Large intestine (tissue), 3 donors: ENCODE data around the gene CD274. TPM values are rescaled to one million over a fixed set of nuclear protein-coding genes. Genes with fewer than 3 reads are reported as not detected.

Experiments
- DNase-seq, 2 donors: peaks; one replicate each; pipeline versions ENCODE4 v3.0.0 to v3.0.0-alpha.2; 2013
- H3K27ac ChIP-seq: one replicate; pipeline ENCODE4 v1.5.1; 2013; ENCODE audit warnings: low read length
- H3K27me3 ChIP-seq: 2 replicates; pipeline ENCODE4 v1.6.1; 2013; ENCODE audit warnings: low read length; ENCODE audit not compliant: control insufficient read depth, insufficient read depth
- H3K36me3 ChIP-seq: 2 replicates; pipeline ENCODE4 v1.6.1; 2013; ENCODE audit warnings: low read length; ENCODE audit not compliant: control insufficient read depth, insufficient read depth
- H3K4me1 ChIP-seq: one replicate; pipeline ENCODE4 v1.6.1; 2013; ENCODE audit warnings: low read length; ENCODE audit not compliant: control insufficient read depth, insufficient read depth
- H3K4me3 ChIP-seq: one replicate; pipeline ENCODE4 v1.5.1; 2013; ENCODE audit warnings: low read length
- H3K9me3 ChIP-seq: one replicate; pipeline ENCODE4 v1.6.1; 2013; ENCODE audit warnings: mild to moderate bottlenecking, low read depth, low read length, moderate library complexity; ENCODE audit not compliant: control insufficient read depth
- WGBS: methylation state at CpG from one replicate; pipeline ENCODE4 v1.1.5; 2013; ENCODE audit warnings: low lambda C conversion rate; ENCODE audit not compliant: insufficient coverage; 5-methylcytosine and 5-hydroxymethylcytosine counted together
- polyA plus RNA-seq: library from polyadenylated mRNA; unstranded; fragments of 120-200 nt; gene quantifications from one replicate; pipeline ENCODE4 v1.2.1, GENCODE V29; 2013

The CD274 gene
- polyA plus RNA-seq, 1 donor = 1.6 TPM

- peaks cover 2% of the 10 kb centered on the region for H3K4me1 ChIP-seq
- no peaks in the 10 kb centered on the region for H3K36me3 ChIP-seq
- H3K9me3 ChIP-seq = no peaks in the 10 kb centered on the region
- H3K27me3 ChIP-seq = no peaks in the 10 kb centered on the region
- H3K27ac ChIP-seq = no peak overlapping the region
- no peak overlapping the region for H3K4me3 ChIP-seq
- no peak for DNase-seq
- WGBS = 80% methylated on average over 1 of the region's 3 CpGs
These were observed 3.0 kb upstream of the CD274 start for GRCh38 chr9:5447337-5447736.

DNA sequence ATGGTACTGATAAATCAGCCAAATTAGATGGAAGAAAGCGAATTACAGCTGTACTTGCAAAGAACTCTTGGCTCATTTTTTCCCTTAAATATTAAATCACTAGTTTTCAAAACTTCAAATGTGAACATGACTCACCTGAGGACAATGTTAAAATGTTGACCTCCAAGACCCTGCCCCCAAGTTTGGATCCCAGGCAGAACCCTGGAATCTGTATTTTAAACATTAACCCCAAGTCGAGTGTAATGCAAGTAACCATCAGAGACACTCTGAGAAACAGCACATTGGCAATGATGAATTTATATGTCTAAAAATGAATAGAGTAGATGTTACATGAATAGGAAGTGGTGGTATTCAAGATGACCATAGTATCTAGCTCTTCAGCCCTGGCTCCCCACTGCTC is 2.3 kb upstream of the CD274 start:
- H3K27me3 ChIP-seq = no peaks in the 10 kb centered on the region
- no peaks in the 10 kb centered on the region for H3K36me3 ChIP-seq
- 100% methylated on average over 1 of the region's 2 CpGs for WGBS
- H3K27ac ChIP-seq = no peak overlapping the region
- no peaks in the 10 kb centered on the region for H3K9me3 ChIP-seq
- no peak overlapping the region for H3K4me3 ChIP-seq
- no peak for DNase-seq
- H3K4me1 ChIP-seq = peaks cover 2% of the 10 kb centered on the region

- H3K27ac ChIP-seq = no peak overlapping the region
- no peaks in the 10 kb centered on the region for H3K27me3 ChIP-seq
- no peaks in the 10 kb centered on the region for H3K9me3 ChIP-seq
- H3K36me3 ChIP-seq = no peaks in the 10 kb centered on the region
- no peak for DNase-seq
- H3K4me3 ChIP-seq = no peak overlapping the region
- no CpG with 5 or more reads among the region's 5 CpGs for WGBS
- peaks cover 2% of the 10 kb centered on the region for H3K4me1 ChIP-seq
These were observed 1.6 kb upstream of the CD274 start for GRCh38 chr9:5448461-5449435.

DNA sequence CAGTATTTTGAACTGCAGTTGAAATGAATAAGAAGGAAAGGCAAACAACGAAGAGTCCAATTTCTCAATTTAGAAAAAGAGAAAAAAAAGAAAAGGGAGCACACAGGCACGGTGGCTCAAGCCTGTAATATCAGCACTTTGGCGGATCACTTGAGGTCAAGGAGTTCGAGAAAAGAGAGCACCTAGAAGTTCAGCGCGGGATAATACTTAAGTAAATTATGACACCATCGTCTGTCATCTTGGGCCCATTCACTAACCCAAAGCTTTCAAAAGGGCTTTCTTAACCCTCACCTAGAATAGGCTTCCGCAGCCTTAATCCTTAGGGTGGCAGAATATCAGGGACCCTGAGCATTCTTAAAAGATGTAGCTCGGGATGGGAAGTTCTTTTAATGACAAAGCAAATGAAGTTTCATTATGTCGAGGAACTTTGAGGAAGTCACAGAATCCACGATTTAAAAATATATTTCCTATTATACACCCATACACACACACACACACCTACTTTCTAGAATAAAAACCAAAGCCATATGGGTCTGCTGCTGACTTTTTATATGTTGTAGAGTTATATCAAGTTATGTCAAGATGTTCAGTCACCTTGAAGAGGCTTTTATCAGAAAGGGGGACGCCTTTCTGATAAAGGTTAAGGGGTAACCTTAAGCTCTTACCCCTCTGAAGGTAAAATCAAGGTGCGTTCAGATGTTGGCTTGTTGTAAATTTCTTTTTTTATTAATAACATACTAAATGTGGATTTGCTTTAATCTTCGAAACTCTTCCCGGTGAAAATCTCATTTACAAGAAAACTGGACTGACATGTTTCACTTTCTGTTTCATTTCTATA is 602 bp upstream of the CD274 start:
- Histone ChIP-seq H3K36me3 (no peaks in the 10 kb centered on the region), H3K4me1 (peaks cover 2% of the 10 kb centered on the region), H3K9me3 (no peaks in the 10 kb centered on the region), H3K4me3 (peak overlapping the region; percentile 62), H3K27ac (peak overlapping the region; percentile 88), H3K27me3 (no peaks in the 10 kb centered on the region)
- WGBS = 27% methylated on average over 4 of the region's 15 CpGs
- peak in 1 of 2 donors; percentile 11 for DNase-seq

- WGBS = no CpG with 5 or more reads among the region's 1 CpG
- Histone ChIP-seq H3K9me3 (no peaks in the 10 kb centered on the region), H3K27me3 (no peaks in the 10 kb centered on the region), H3K4me1 (peaks cover 2% of the 10 kb centered on the region), H3K36me3 (no peaks in the 10 kb centered on the region), H3K4me3 (no peak overlapping the region), H3K27ac (no peak overlapping the region)
- DNase-seq = no peak
These were observed 1.9 kb downstream of the CD274 start for GRCh38 chr9:5452286-5452609.

DNA sequence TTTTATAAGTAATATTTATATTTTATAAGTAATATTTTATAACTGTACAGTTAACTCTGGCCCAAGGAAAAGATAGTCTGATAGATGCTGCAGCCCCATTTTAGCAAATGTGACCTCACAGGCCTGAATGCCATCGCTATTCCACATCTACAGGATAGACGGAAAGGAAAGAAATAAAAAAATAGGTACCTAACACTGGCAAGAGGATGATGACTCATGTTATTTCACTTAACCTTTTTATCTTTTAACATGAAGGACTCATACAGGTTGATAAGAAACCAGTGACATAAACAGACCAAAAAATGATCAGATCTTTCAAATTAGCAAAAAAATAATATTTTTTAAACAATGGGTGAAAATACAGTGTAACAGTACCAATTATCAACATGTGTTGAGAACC is 2.7 kb downstream of the CD274 start:
- no peak for DNase-seq
- Histone ChIP-seq H3K4me1 (peaks cover 2% of the 10 kb centered on the region), H3K9me3 (no peaks in the 10 kb centered on the region), H3K27me3 (no peaks in the 10 kb centered on the region), H3K36me3 (no peaks in the 10 kb centered on the region), H3K4me3 (no peak overlapping the region), H3K27ac (no peak overlapping the region)
- no CpG with 5 or more reads among the region's 2 CpGs for WGBS

GRCh38 chr9:5453673-5454072 is 3.3 kb downstream of the CD274 start:
- Histone ChIP-seq H3K27ac (no peak overlapping the region), H3K27me3 (no peaks in the 10 kb centered on the region), H3K36me3 (no peaks in the 10 kb centered on the region), H3K4me3 (no peak overlapping the region), H3K9me3 (no peaks in the 10 kb centered on the region), H3K4me1 (peaks cover 2% of the 10 kb centered on the region)
- no peak for DNase-seq
- 71% methylated on average over 1 of the region's 2 CpGs for WGBS

DNA sequence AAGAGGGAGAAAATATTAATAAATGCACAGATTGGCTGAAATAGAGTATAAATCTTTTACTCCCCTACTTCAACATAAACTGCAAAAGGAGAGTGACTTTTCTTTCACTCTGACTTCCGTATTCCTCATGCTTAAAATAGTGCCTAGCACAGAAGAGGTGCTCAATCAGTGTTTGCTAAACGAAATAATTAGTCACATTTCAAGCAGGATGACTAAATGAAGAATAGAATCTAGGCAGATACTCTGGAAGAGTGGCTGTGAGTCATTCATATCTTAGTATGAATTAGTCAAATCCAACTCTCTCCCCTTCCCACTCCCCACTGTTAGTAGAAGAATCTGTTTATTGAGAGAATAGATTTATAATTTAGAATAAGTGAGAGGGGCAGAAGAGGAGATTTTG is 4.8 kb downstream of the CD274 start:
- WGBS = 100% methylated on average over 1 of the region's 2 CpGs
- Histone ChIP-seq H3K9me3 (no peaks in the 10 kb centered on the region), H3K36me3 (no peaks in the 10 kb centered on the region), H3K4me1 (peaks cover 2% of the 10 kb centered on the region), H3K27ac (no peak overlapping the region), H3K4me3 (no peak overlapping the region), H3K27me3 (no peaks in the 10 kb centered on the region)
- DNase-seq = no peak

DNA sequence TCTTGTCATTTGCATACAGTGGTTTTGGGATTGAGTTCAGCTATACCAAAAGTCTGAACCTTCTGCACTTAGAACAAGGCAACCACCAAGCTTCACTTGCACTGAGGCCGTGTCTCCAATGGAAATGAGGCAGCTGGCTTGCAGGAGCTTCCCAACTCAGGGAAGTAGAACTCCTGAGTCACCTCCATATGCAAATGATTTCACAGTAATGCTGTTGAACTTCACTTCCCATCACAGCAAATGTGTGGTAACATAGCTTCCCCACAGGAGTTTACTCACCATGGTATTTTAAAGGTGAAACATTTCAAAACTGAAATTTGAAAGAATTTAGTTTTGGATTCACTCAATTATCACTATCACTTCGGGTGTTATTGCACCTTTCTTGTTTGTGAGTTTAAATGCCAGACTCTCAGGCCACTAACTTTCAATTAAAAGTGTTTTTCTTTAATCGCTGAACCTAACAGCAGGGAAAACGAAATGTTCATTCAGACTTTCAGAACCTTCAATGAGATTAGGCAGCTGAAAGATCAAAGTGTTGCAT is 9.0 kb downstream of the CD274 start:
- H3K27ac ChIP-seq = no peak overlapping the region
- no peaks in the 10 kb centered on the region for H3K27me3 ChIP-seq
- H3K4me3 ChIP-seq = no peak overlapping the region
- H3K9me3 ChIP-seq = no peaks in the 10 kb centered on the region
- DNase-seq = no peak
- H3K4me1 ChIP-seq = no peaks in the 10 kb centered on the region
- 83% methylated on average over 1 of the region's 4 CpGs for WGBS
- no peaks in the 10 kb centered on the region for H3K36me3 ChIP-seq

DNA sequence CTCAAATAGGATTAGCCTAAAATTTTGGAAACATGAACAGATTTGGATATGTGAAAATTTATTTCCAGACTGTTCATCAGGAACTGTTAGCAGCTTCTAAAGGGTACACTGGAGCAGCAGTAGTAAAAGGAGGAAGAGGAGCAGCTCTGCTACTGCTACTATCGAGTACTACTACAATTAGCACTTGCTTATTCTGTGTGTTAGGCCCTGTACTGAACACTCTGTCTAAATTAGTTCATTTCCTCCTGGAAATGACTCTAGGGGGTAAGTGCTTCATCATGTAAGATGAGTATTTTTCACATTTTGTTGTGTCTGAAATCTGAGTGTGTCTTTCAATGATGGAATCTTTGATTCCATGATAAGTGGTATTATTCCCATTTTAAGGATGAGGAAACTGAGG is 9.8 kb downstream of the CD274 start:
- Histone ChIP-seq H3K27me3 (no peaks in the 10 kb centered on the region), H3K9me3 (no peaks in the 10 kb centered on the region), H3K36me3 (no peaks in the 10 kb centered on the region), H3K4me3 (no peak overlapping the region), H3K4me1 (no peaks in the 10 kb centered on the region), H3K27ac (no peak overlapping the region)
- no peak for DNase-seq
- WGBS = no CpG with 5 or more reads among the region's 1 CpG
